CD4-positive, alpha-beta memory T cell (primary cell): Measurements from ENCODE around the gene GPT2. TPM values are rescaled to one million over a fixed set of nuclear protein-coding genes. Genes with fewer than 3 reads are reported as not detected.

Experiments
- CTCF ChIA-PET: fragments of 350-600 bp; sonication (Branson Sonifier 250); formaldehyde crosslinking; loops from one replicate; lab custom pipeline; 2021; ENCODE audit warnings: inconsistent platforms; ENCODE audit not compliant: partially characterized antibody; lab: Charles Lee
- POLR2A ChIA-PET: fragments of 350-600 bp; sonication (Branson Sonifier 250); formaldehyde crosslinking; loops from one replicate; lab custom pipeline; 2021; ENCODE audit not compliant: partially characterized antibody; lab: Charles Lee
- DNase-seq, 5 donors: peaks; one replicate each; pipeline versions ENCODE4 v3.0.0 to v3.0.0-alpha.2; 2020 to 2022; ENCODE audit warnings: mixed read lengths in 1 of 5
- H3K27ac ChIP-seq: one replicate; pipeline ENCODE4 v1.7.0; 2013; ENCODE audit warnings: low read depth, low read length
- H3K27me3 ChIP-seq: 2 replicates; pipeline ENCODE4 v1.7.0; 2013; ENCODE audit warnings: mild to moderate bottlenecking, low read length, moderate library complexity; ENCODE audit not compliant: insufficient read depth
- H3K36me3 ChIP-seq: 2 replicates; pipeline ENCODE4 v1.7.0; 2013; ENCODE audit warnings: mild to moderate bottlenecking, low read length, moderate library complexity; ENCODE audit not compliant: insufficient read depth
- H3K4me1 ChIP-seq: 2 replicates; pipeline ENCODE4 v1.7.0; 2013; ENCODE audit warnings: mild to moderate bottlenecking, low read length, moderate library complexity; ENCODE audit not compliant: insufficient read depth
- H3K4me3 ChIP-seq, 2 donors: one replicate each; pipeline ENCODE4 v1.7.0; 2013; ENCODE audit warnings: low read length in 2 of 2, mild to moderate bottlenecking in 1 of 2
- H3K9me3 ChIP-seq, 2 donors: one replicate each; pipeline ENCODE4 v1.7.0; 2013; ENCODE audit warnings: low read length in 2 of 2, control low read depth in 1 of 2; ENCODE audit not compliant: control insufficient read depth in 1 of 2
- H3K27ac Mint-ChIP-seq, 7 donors: one replicate each; pipeline ENCODE4 v1.8.0; 2020 to 2021; ENCODE audit warnings: mixed read lengths in 7 of 7, mild to moderate bottlenecking in 6 of 7, inconsistent platforms in 3 of 7, moderate library complexity in 3 of 7
- H3K27me3 Mint-ChIP-seq, 2 donors: one replicate each; pipeline ENCODE4 v1.8.0; 2020 to 2021; ENCODE audit warnings: mixed read lengths in 2 of 2
- H3K36me3 Mint-ChIP-seq, 2 donors: one replicate each; pipeline ENCODE4 v1.8.0; 2020 to 2021; ENCODE audit warnings: mixed read lengths in 2 of 2, inconsistent platforms in 1 of 2, mild to moderate bottlenecking in 1 of 2
- H3K4me1 Mint-ChIP-seq, 4 donors: one replicate each; pipeline ENCODE4 v1.8.0; 2020 to 2021; ENCODE audit warnings: mixed read lengths in 4 of 4, mild to moderate bottlenecking in 1 of 4
- H3K4me3 Mint-ChIP-seq, 8 donors: one replicate each; pipeline ENCODE4 v1.8.0; 2020 to 2021; ENCODE audit warnings: mixed read lengths in 8 of 8, mild to moderate bottlenecking in 7 of 8, moderate library complexity in 6 of 8, inconsistent platforms in 3 of 8
- H3K9me3 Mint-ChIP-seq, 8 donors: one replicate each; pipeline ENCODE4 v1.8.0; 2020 to 2021; ENCODE audit warnings: mixed read lengths in 8 of 8, mild to moderate bottlenecking in 5 of 8, inconsistent platforms in 3 of 8, moderate library complexity in 1 of 8
- intact Hi-C: fragments of 100-400 bp; cut with micrococcal nuclease; formaldehyde crosslinking; loops from one replicate; pipeline ENCODE4 v1.15.1; 2023
- polyA plus RNA-seq, 2 donors: library from polyadenylated mRNA; unstranded; fragments of 300-500 nt; fragmentation: Illumina TruSeq; gene quantifications; one replicate each; pipeline ENCODE4 v1.2.3, GENCODE V29; 2021
- total RNA-seq, 2 experiments: library from RNA; stranded (reverse); gene quantifications; one replicate each; pipeline ENCODE4 v1.2.3, GENCODE V29; 2021

GPT2 gene
- total and polyA plus RNA-seq, 4 experiments from 2014 or later = 0.63 to 1.5 (median 1.2) TPM; not detected in 1

- Histone ChIP-seq H3K4me3 (no peak overlapping the region), H3K36me3 (no peaks in the 10 kb centered on the region), H3K4me1 (peaks cover 10% of the 10 kb centered on the region), H3K27ac (no peak overlapping the region), H3K27me3 (no peaks in the 10 kb centered on the region), H3K9me3 (no peaks in the 10 kb centered on the region)
- peaks cover 0 to 1% of the 10 kb centered on the region in 2 donors for H3K36me3 Mint-ChIP-seq
- peaks cover 8 to 23% (median 15%) of the 10 kb centered on the region in 4 donors for H3K4me1 Mint-ChIP-seq
- H3K4me3 Mint-ChIP-seq = peak overlapping the region; percentile 81 to 98 (median 88)
- intact Hi-C loops = no loop called here
- peaks cover 3 to 5% of the 10 kb centered on the region in 2 donors for H3K27me3 Mint-ChIP-seq
- no peaks in the 10 kb centered on the region for H3K9me3 Mint-ChIP-seq
- no peak for DNase-seq
- POLR2A ChIA-PET = no interaction called here
- CTCF ChIA-PET = no interaction called here
- H3K27ac Mint-ChIP-seq = no peak overlapping the region
These were observed 1.2 kb upstream of the GPT2 start for GRCh38 chr16:46882940-46883307.

- DNase-seq = peak in 1 of 5 donors; percentile 3
- Mint-ChIP-seq H3K27ac (peak overlapping the region in 4 of 7 donors; percentile 7 to 69 (median 34)), H3K9me3 (no peaks in the 10 kb centered on the region), H3K36me3 (peaks cover 0 to 1% of the 10 kb centered on the region in 2 donors), H3K4me1 (peaks cover 8 to 23% (median 15%) of the 10 kb centered on the region in 4 donors), H3K4me3 (peak overlapping the region; percentile 81 to 98 (median 88)), H3K27me3 (peaks cover 3 to 5% of the 10 kb centered on the region in 2 donors)
- intact Hi-C loops = no loop called here
- peaks cover 10% of the 10 kb centered on the region for H3K4me1 ChIP-seq
- H3K36me3 ChIP-seq = no peaks in the 10 kb centered on the region
- H3K9me3 ChIP-seq = no peaks in the 10 kb centered on the region
- H3K4me3 ChIP-seq = peak overlapping the region; percentile 49 to 66
- ChIA-PET POLR2A (interaction anchor here (0.7 to 1.1 kb wide), 4 partner anchors 8 to 90 kb away, joined by 3 to 5 read pairs (median 4); partner anchors contain the start of gene DNAJA2), CTCF (no interaction called here)
- H3K27me3 ChIP-seq = no peaks in the 10 kb centered on the region
- H3K27ac ChIP-seq = no peak overlapping the region
These were observed 841 bp upstream of the GPT2 start for GRCh38 chr16:46883353-46883689.

GRCh38 chr16:46884513-46885293, 541 bp downstream of the GPT2 start:
- no peaks in the 10 kb centered on the region for H3K36me3 ChIP-seq
- H3K9me3 Mint-ChIP-seq = no peaks in the 10 kb centered on the region
- peak overlapping the region in 1 of 2 donors; percentile 66 for H3K4me3 ChIP-seq
- peak overlapping the region; percentile 75 to 92 (median 83) for H3K4me3 Mint-ChIP-seq
- peaks cover 4 to 5% of the 10 kb centered on the region in 2 donors for H3K27me3 Mint-ChIP-seq
- peak overlapping the region in 2 of 7 donors; percentile 63 to 77 for H3K27ac Mint-ChIP-seq
- ChIA-PET CTCF (interaction anchor here (0.8 to 1.6 kb wide), 4 partner anchors 22 to 211 kb away, joined by 3 to 4 read pairs (median 3); no protein-coding TSS in a partner anchor), POLR2A (interaction anchor here (1.7 kb wide), 1 partner anchor 89 kb away, joined by 5 read pairs; the partner anchor contains the start of gene DNAJA2)
- no peak overlapping the region for H3K27ac ChIP-seq
- peaks cover 10% of the 10 kb centered on the region for H3K4me1 ChIP-seq
- intact Hi-C loops = loop anchor here (1.0 kb wide), 3 partner anchors 53 to 195 kb away; partner anchors contain the start of genes C16orf87, ORC6 and VPS35
- peaks cover 8 to 23% (median 15%) of the 10 kb centered on the region in 4 donors for H3K4me1 Mint-ChIP-seq
- H3K9me3 ChIP-seq = no peaks in the 10 kb centered on the region
- peaks cover 0 to 1% of the 10 kb centered on the region in 2 donors for H3K36me3 Mint-ChIP-seq
- no peaks in the 10 kb centered on the region for H3K27me3 ChIP-seq
- DNase-seq = peak in 3 of 5 donors; percentile 13 to 17 (median 13)

GRCh38 chr16:46885960-46886763, 2.0 kb downstream of the GPT2 start:
- peak overlapping the region in 5 of 8 donors; percentile 46 to 84 (median 78) for H3K4me3 Mint-ChIP-seq
- Histone ChIP-seq H3K4me3 (no peak overlapping the region), H3K27me3 (no peaks in the 10 kb centered on the region), H3K27ac (no peak overlapping the region), H3K36me3 (no peaks in the 10 kb centered on the region), H3K4me1 (peaks cover 10% of the 10 kb centered on the region), H3K9me3 (no peaks in the 10 kb centered on the region)
- DNase-seq = no peak
- peaks cover 4 to 5% of the 10 kb centered on the region in 2 donors for H3K27me3 Mint-ChIP-seq
- CTCF ChIA-PET = interaction anchor here (1.0 to 1.6 kb wide), 5 partner anchors 21 to 212 kb away, joined by 3 to 6 read pairs (median 3); no protein-coding TSS in a partner anchor
- intact Hi-C loops = no loop called here
- peaks cover 8 to 23% (median 15%) of the 10 kb centered on the region in 4 donors for H3K4me1 Mint-ChIP-seq
- H3K36me3 Mint-ChIP-seq = peaks cover 0 to 1% of the 10 kb centered on the region in 2 donors
- H3K27ac Mint-ChIP-seq = peak overlapping the region in 2 of 7 donors; percentile 13 to 44
- POLR2A ChIA-PET = interaction anchor here (0.6 to 1.7 kb wide), 2 partner anchors 48 to 87 kb away, joined by 5 to 6 read pairs; partner anchors contain the start of gene DNAJA2
- H3K9me3 Mint-ChIP-seq = no peaks in the 10 kb centered on the region

GRCh38 chr16:46886764-46887523, 2.8 kb downstream of the GPT2 start:
- H3K4me3 Mint-ChIP-seq = peak overlapping the region in 3 of 8 donors; percentile 46 to 47 (median 46)
- Histone ChIP-seq H3K27me3 (no peaks in the 10 kb centered on the region), H3K4me3 (no peak overlapping the region), H3K36me3 (no peaks in the 10 kb centered on the region), H3K9me3 (no peaks in the 10 kb centered on the region), H3K4me1 (peaks cover 10% of the 10 kb centered on the region), H3K27ac (no peak overlapping the region)
- H3K4me1 Mint-ChIP-seq = peaks cover 8 to 23% (median 15%) of the 10 kb centered on the region in 4 donors
- ChIA-PET CTCF (interaction anchor here (1.0 to 1.4 kb wide), 3 partner anchors 11 to 33 kb away, joined by 3 to 5 read pairs (median 3); no protein-coding TSS in a partner anchor), POLR2A (no interaction called here)
- H3K36me3 Mint-ChIP-seq = peaks cover 0 to 1% of the 10 kb centered on the region in 2 donors
- DNase-seq = no peak
- intact Hi-C loops = no loop called here
- no peaks in the 10 kb centered on the region for H3K9me3 Mint-ChIP-seq
- H3K27ac Mint-ChIP-seq = peak overlapping the region in 1 of 7 donors; percentile 44
- H3K27me3 Mint-ChIP-seq = peaks cover 4 to 5% of the 10 kb centered on the region in 2 donors

GRCh38 chr16:46887524-46887854, 3.3 kb downstream of the GPT2 start:
- CTCF ChIA-PET = interaction anchor here (1.0 to 1.4 kb wide), 3 partner anchors 12 to 22 kb away, joined by 3 to 5 read pairs (median 3); no protein-coding TSS in a partner anchor
- no peaks in the 10 kb centered on the region for H3K27me3 ChIP-seq
- H3K4me1 ChIP-seq = peaks cover 10% of the 10 kb centered on the region
- Mint-ChIP-seq H3K4me1 (peaks cover 6 to 20% (median 11%) of the 10 kb centered on the region in 4 donors), H3K27ac (no peak overlapping the region), H3K9me3 (no peaks in the 10 kb centered on the region), H3K27me3 (peaks cover 1 to 4% of the 10 kb centered on the region in 2 donors), H3K36me3 (peaks cover 0 to 1% of the 10 kb centered on the region in 2 donors), H3K4me3 (peak overlapping the region in 1 of 8 donors; percentile 20)
- H3K4me3 ChIP-seq = no peak overlapping the region
- intact Hi-C loops = no loop called here
- no peak for DNase-seq
- no peaks in the 10 kb centered on the region for H3K9me3 ChIP-seq
- no peak overlapping the region for H3K27ac ChIP-seq
- POLR2A ChIA-PET = no interaction called here
- H3K36me3 ChIP-seq = no peaks in the 10 kb centered on the region
